GM18951 (cell line): ENCODE data around the gene GJA9.

ENCODE experiments used
- POLR2A ChIP-seq: IDR thresholded peaks from 4 replicates; pipeline ENCODE4 v1.6.1; 2011; ENCODE audit warnings: mild to moderate bottlenecking; ENCODE audit not compliant: insufficient read length, insufficient read depth; ENCODE audit errors: extremely low read depth
- in situ Hi-C: fragments of 300-500 bp; cut with MboI; formaldehyde crosslinking; loops from one replicate; pipeline ENCODE4 v1.12.0; 2022; ENCODE audit warnings: low sequenced_read_pairs, mixed read lengths, inconsistent platforms; ENCODE audit not compliant: unreplicated experiment

The GJA9 gene

GRCh38 chr1:38859561-38860453, 21.6 kb downstream of the GJA9 start, which contains the start of gene RRAGC:
Gene RRAGC, minus strand, starts transcription at chr1:38859772. Its CDS starts 126 bp downstream, at chr1:38859646.
- peak; percentile 76 for TF ChIP-seq POLR2A
- in situ Hi-C loops = no loop called here

GRCh38 chr1:38858833-38859560, 22.4 kb downstream of the GJA9 start:
- in situ Hi-C loops = no loop called here

GRCh38 chr1:38852780-38853179, 28.6 kb downstream of the GJA9 start:
- in situ Hi-C loops = no loop called here
- TF ChIP-seq POLR2A = no peak

More at GRCh38 chr1:38858833-38859560, 22.4 kb downstream of the GJA9 start:
- no peak for TF ChIP-seq POLR2A

GRCh38 chr1:38848071-38848470, 33.3 kb downstream of the GJA9 start:
- in situ Hi-C loops = loop anchor here (25.0 kb wide), 1 partner anchor 961 kb away; no protein-coding TSS in a partner anchor
- TF ChIP-seq POLR2A = no peak

GRCh38 chr1:38846210-38846609, 35.2 kb downstream of the GJA9 start:
- in situ Hi-C loops = loop anchor here (25.0 kb wide), 1 partner anchor 959 kb away; no protein-coding TSS in a partner anchor
- TF ChIP-seq POLR2A = no peak

GRCh38 chr1:38845088-38845487, 36.3 kb downstream of the GJA9 start:
- in situ Hi-C loops = loop anchor here (25.0 kb wide), 1 partner anchor 958 kb away; no protein-coding TSS in a partner anchor

- no peak for TF ChIP-seq POLR2A
- in situ Hi-C loops = loop anchor here (25.0 kb wide), 1 partner anchor 953 kb away; no protein-coding TSS in a partner anchor
Observed at GRCh38 chr1:38840281-38840680, 41.1 kb downstream of the GJA9 start.

- in situ Hi-C loops = loop anchor here (25.0 kb wide), 1 partner anchor 952 kb away; no protein-coding TSS in a partner anchor
- no peak for TF ChIP-seq POLR2A
Observed at GRCh38 chr1:38839363-38839762, 42.0 kb downstream of the GJA9 start.

- in situ Hi-C loops = loop anchor here (25.0 kb wide), 1 partner anchor 949 kb away; no protein-coding TSS in a partner anchor
Observed at GRCh38 chr1:38836316-38836715, 45.1 kb downstream of the GJA9 start.

GRCh38 chr1:38834937-38835827, 46.2 kb downstream of the GJA9 start:
- in situ Hi-C loops = loop anchor here (25.0 kb wide), 1 partner anchor 948 kb away; no protein-coding TSS in a partner anchor
- TF ChIP-seq POLR2A = no peak

GRCh38 chr1:38834221-38834782, 47.1 kb downstream of the GJA9 start:
- in situ Hi-C loops = loop anchor here (25.0 kb wide), 1 partner anchor 947 kb away; no protein-coding TSS in a partner anchor
- no peak for TF ChIP-seq POLR2A

- in situ Hi-C loops = loop anchor here (25.0 kb wide), 1 partner anchor 946 kb away; no protein-coding TSS in a partner anchor
- no peak for TF ChIP-seq POLR2A
Observed at GRCh38 chr1:38833146-38833545, 48.2 kb downstream of the GJA9 start.
